ENCODE results near the gene TWNK. TPM values are rescaled to one million over a fixed set of nuclear protein-coding genes. Genes with fewer than 3 reads are reported as not detected.
A peak's percentile ranks its signal among the peaks of the same experiment; 100 is the strongest.

TWNK gene
- total RNA-seq, 2 experiments from 2014 or later = 2.7 to 2.8 TPM

- peaks cover 12 to 14% of the 10 kb centered on the region in 2 experiments for H3K27me3 ChIP-seq (ENCODE audit: control insufficient read depth in 1 of 2, insufficient read depth in 2 of 2, low read length in 2 of 2)
- H3K9me3 ChIP-seq (ENCODE audit: control insufficient read depth in 1 of 2, insufficient read depth in 1 of 2, low read length in 2 of 2) = no peaks in the 10 kb centered on the region
- CTCF ChIA-PET = interaction anchor here (1.1 kb wide), 1 partner anchor 40 kb away, joined by 3 read pairs; no protein-coding TSS in a partner anchor
- no peak overlapping the region for H3K4me3 ChIP-seq (ENCODE audit: low read length)
- DNase-seq = no peak
- H3K27ac Mint-ChIP-seq = no peak overlapping the region
- peaks cover 33% of the 10 kb centered on the region for H3K27me3 Mint-ChIP-seq
- H3K27ac ChIP-seq (ENCODE audit: low read depth in 1 of 2, low read length in 2 of 2) = no peak overlapping the region
- TF ChIP-seq, protein P1, sequence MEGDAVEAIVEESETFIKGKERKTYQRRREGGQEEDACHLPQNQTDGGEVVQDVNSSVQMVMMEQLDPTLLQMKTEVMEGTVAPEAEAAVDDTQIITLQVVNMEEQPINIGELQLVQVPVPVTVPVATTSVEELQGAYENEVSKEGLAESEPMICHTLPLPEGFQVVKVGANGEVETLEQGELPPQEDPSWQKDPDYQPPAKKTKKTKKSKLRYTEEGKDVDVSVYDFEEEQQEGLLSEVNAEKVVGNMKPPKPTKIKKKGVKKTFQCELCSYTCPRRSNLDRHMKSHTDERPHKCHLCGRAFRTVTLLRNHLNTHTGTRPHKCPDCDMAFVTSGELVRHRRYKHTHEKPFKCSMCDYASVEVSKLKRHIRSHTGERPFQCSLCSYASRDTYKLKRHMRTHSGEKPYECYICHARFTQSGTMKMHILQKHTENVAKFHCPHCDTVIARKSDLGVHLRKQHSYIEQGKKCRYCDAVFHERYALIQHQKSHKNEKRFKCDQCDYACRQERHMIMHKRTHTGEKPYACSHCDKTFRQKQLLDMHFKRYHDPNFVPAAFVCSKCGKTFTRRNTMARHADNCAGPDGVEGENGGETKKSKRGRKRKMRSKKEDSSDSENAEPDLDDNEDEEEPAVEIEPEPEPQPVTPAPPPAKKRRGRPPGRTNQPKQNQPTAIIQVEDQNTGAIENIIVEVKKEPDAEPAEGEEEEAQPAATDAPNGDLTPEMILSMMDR (IDR thresholded peaks at IDR 0.05) = no peak
- H3K36me3 ChIP-seq (ENCODE audit: insufficient read depth, low read length) = no peaks in the 10 kb centered on the region
- POLR2A ChIA-PET = no interaction called here
- intact Hi-C loops (cut with DNase I, micrococcal nuclease) = no loop called here
- no peaks in the 10 kb centered on the region for H3K36me3 Mint-ChIP-seq (ENCODE audit: low read depth)
- no peak for ATAC-seq (ENCODE audit: poor library complexity)
- H3K4me1 ChIP-seq (ENCODE audit: insufficient read depth, low read length) = peaks cover 12% of the 10 kb centered on the region
- no peaks in the 10 kb centered on the region for H3K9me3 Mint-ChIP-seq
- H3K4me1 Mint-ChIP-seq (ENCODE audit: low read depth) = peaks cover 4% of the 10 kb centered on the region
- no peak overlapping the region for H3K4me3 Mint-ChIP-seq
These were observed 35.8 kb downstream of the TWNK start for GRCh38 chr10:101022967-101023705.

DNA sequence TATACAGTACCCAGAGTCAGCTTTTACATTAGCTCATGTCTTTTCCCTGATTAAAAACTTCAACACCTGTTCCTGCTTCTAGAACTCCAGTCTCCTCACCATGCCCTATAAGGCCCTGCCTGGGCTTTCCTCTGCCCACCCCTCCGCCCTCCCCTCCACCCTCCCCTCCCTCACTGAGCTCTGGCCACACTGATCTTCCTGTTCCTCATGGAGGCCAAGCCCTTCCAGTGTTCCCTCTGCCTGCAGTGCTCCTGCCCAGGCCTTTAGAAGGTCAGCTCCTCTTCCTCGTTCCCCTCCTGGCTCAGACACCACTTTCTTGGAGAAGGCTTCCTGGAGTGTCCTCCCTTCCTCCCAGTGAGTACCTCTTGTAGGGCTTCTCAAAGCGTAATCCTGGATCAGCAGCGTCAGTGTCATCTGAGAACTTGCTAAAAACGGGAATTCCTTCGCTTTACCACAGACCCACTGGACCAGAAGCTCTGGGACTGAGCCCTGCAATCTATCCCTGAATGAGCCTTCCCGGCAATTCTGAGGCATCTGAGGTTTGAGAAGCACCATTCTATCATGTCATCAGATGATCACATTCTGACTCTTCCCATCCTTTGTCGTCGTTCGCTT lies 39.9 kb downstream of the TWNK start:
- TF ChIP-seq, protein P1 (IDR thresholded peaks at IDR 0.05) = no peak
- CTCF ChIA-PET = interaction anchor here (1.0 kb wide), 2 partner anchors 8 to 13 kb away, joined by 3 read pairs; no protein-coding TSS in a partner anchor
- no peak overlapping the region for H3K4me3 Mint-ChIP-seq
- intact Hi-C loops (cut with DNase I, micrococcal nuclease) = no loop called here
- H3K36me3 Mint-ChIP-seq (ENCODE audit: low read depth) = peaks cover 10% of the 10 kb centered on the region
- H3K4me1 Mint-ChIP-seq (ENCODE audit: low read depth) = peaks cover 12% of the 10 kb centered on the region
- no peak for ATAC-seq (ENCODE audit: poor library complexity)
- no peak overlapping the region for H3K4me3 ChIP-seq (ENCODE audit: low read length)
- no peak overlapping the region for H3K27ac ChIP-seq (ENCODE audit: low read depth in 1 of 2, low read length in 2 of 2)
- DNase-seq = no peak
- no peak overlapping the region for H3K27ac Mint-ChIP-seq
- no peaks in the 10 kb centered on the region for H3K27me3 ChIP-seq (ENCODE audit: control insufficient read depth in 1 of 2, insufficient read depth in 2 of 2, low read length in 2 of 2)
- H3K4me1 ChIP-seq (ENCODE audit: insufficient read depth, low read length) = peaks cover 25% of the 10 kb centered on the region
- H3K36me3 ChIP-seq (ENCODE audit: insufficient read depth, low read length) = no peaks in the 10 kb centered on the region
- no peaks in the 10 kb centered on the region for H3K9me3 ChIP-seq (ENCODE audit: control insufficient read depth in 1 of 2, insufficient read depth in 1 of 2, low read length in 2 of 2)
- H3K9me3 Mint-ChIP-seq = no peaks in the 10 kb centered on the region
- H3K27me3 Mint-ChIP-seq = peaks cover under 1% of the 10 kb centered on the region
- POLR2A ChIA-PET = no interaction called here

GRCh38 chr10:101028446-101029337 lies 41.3 kb downstream of the TWNK start:
- peak overlapping the region; percentile 25 for H3K4me3 Mint-ChIP-seq
- Histone ChIP-seq H3K9me3 (ENCODE audit: control insufficient read depth in 1 of 2, insufficient read depth in 1 of 2, low read length in 2 of 2) (no peaks in the 10 kb centered on the region), H3K27me3 (ENCODE audit: control insufficient read depth in 1 of 2, insufficient read depth in 2 of 2, low read length in 2 of 2) (no peaks in the 10 kb centered on the region), H3K4me1 (ENCODE audit: insufficient read depth, low read length) (peaks cover 38% of the 10 kb centered on the region), H3K4me3 (ENCODE audit: low read length) (no peak overlapping the region), H3K36me3 (ENCODE audit: insufficient read depth, low read length) (no peaks in the 10 kb centered on the region), H3K27ac (ENCODE audit: low read depth in 1 of 2, low read length in 2 of 2) (no peak overlapping the region)
- no peak overlapping the region for H3K27ac Mint-ChIP-seq
- peaks cover 14% of the 10 kb centered on the region for H3K36me3 Mint-ChIP-seq (ENCODE audit: low read depth)
- H3K9me3 Mint-ChIP-seq = no peaks in the 10 kb centered on the region
- peaks cover 19% of the 10 kb centered on the region for H3K4me1 Mint-ChIP-seq (ENCODE audit: low read depth)
- ATAC-seq (ENCODE audit: poor library complexity) = no peak
- ChIA-PET POLR2A (interaction anchor here (0.8 kb wide), 1 partner anchor 14 kb away, joined by 3 read pairs; no protein-coding TSS in a partner anchor), CTCF (interaction anchor here (1.0 kb wide), 1 partner anchor 14 kb away, joined by 3 read pairs; no protein-coding TSS in a partner anchor)
- TF ChIP-seq, protein P1 (IDR thresholded peaks at IDR 0.05) = no peak
- intact Hi-C loops (cut with DNase I, micrococcal nuclease) = no loop called here
- no peaks in the 10 kb centered on the region for H3K27me3 Mint-ChIP-seq
- peak in 2 of 14 experiments; percentile 35 to 55 for DNase-seq
